Small intestine (tissue), 7 donors: ENCODE results near the gene CSTF2. TPM values are rescaled to one million over a fixed set of nuclear protein-coding genes. Genes with fewer than 3 reads are reported as not detected.
A peak's percentile ranks its signal among the peaks of the same experiment; 100 is the strongest.

ENCODE experiments used
- DNase-seq, 2 donors: peaks; one replicate each; pipeline versions ENCODE4 v3.0.0 to v3.0.0-alpha.2; 2013
- FAIRE-seq: peaks from 2 replicates; lab custom pipeline; 2012; peaks lifted over from hg19 to GRCh38; lab: Jason Lieb, UNC
- H3K27ac ChIP-seq, 3 donors: one replicate each; pipeline ENCODE4 v1.5.1; 2013; ENCODE audit warnings: low read length in 2 of 3, mild to moderate bottlenecking in 2 of 3, control low read depth in 1 of 3, inconsistent platforms in 1 of 3, low read depth in 1 of 3, moderate library complexity in 1 of 3
- H3K27me3 ChIP-seq, 3 donors: one replicate each; pipeline ENCODE4 v1.6.1; 2013; ENCODE audit warnings: low read length in 3 of 3, inconsistent platforms in 1 of 3; ENCODE audit not compliant: control insufficient read depth in 3 of 3, insufficient read depth in 3 of 3
- H3K36me3 ChIP-seq, 3 donors: one replicate each; pipeline ENCODE4 v1.6.1; 2013; ENCODE audit warnings: low read length in 3 of 3, inconsistent platforms in 1 of 3, low read depth in 1 of 3, mild to moderate bottlenecking in 1 of 3, moderate library complexity in 1 of 3; ENCODE audit not compliant: control insufficient read depth in 3 of 3, insufficient read depth in 2 of 3
- H3K4me1 ChIP-seq, 3 donors: one replicate each; pipeline ENCODE4 v1.6.1; 2013; ENCODE audit warnings: low read length in 2 of 3, inconsistent platforms in 1 of 3, low read depth in 1 of 3, mild to moderate bottlenecking in 1 of 3, moderate library complexity in 1 of 3; ENCODE audit not compliant: control insufficient read depth in 3 of 3, insufficient read depth in 2 of 3
- H3K4me3 ChIP-seq, 3 donors: one replicate each; pipeline ENCODE4 v1.5.1; 2013; ENCODE audit warnings: low read length in 3 of 3, control low read depth in 1 of 3, inconsistent platforms in 1 of 3, low read depth in 1 of 3, mild to moderate bottlenecking in 1 of 3, moderate library complexity in 1 of 3
- H3K9me3 ChIP-seq, 2 donors: one replicate each; pipeline ENCODE4 v1.6.1; 2013; ENCODE audit warnings: low read depth in 1 of 2, low read length in 1 of 2; ENCODE audit not compliant: control insufficient read depth in 2 of 2, insufficient read depth in 1 of 2
- WGBS, 3 donors: extraction: QIAGEN DNeasy Blood & Tissue Kit; methylation state at CpG; one replicate each; pipeline ENCODE4 v1.1.7; 2013; 5-methylcytosine and 5-hydroxymethylcytosine counted together
- polyA plus RNA-seq, 4 donors: library from polyadenylated mRNA; stranded (reverse) in 3 of 4; unstranded in 1 of 4; fragments of 200-250 nt in 3 of 4; fragments of 120-200 nt in 1 of 4; gene quantifications; one replicate each; pipeline versions ENCODE4 v1.2.1 to v1.2.3, GENCODE V29; 2013
- donor health status: healthy with polysubstance abuse.
- donor health status: control.
- donor health status: control.
- donor health status: Bipolar disorder and iron deficiency.
- donor health status: healthy.

CSTF2 gene
- polyA plus RNA-seq, 4 donors: 4.6 to 18.5 (median 10.2) TPM

GRCh38 chrX:100852810-100853209 lies 32.6 kb downstream of the CSTF2 start:
- FAIRE-seq (no peak), DNase-seq (no peak)
- Histone ChIP-seq H3K36me3 (no peaks in the 10 kb centered on the region), H3K27me3 (no peaks in the 10 kb centered on the region), H3K9me3 (no peaks in the 10 kb centered on the region), H3K4me3 (no peak overlapping the region), H3K27ac (no peak overlapping the region), H3K4me1 (no peaks in the 10 kb centered on the region)
- 45 to 56% (median 48%) methylated on average over 2 of the region's 2 CpGs for WGBS, 3 donors

- Histone ChIP-seq H3K4me3 (no peak overlapping the region), H3K27ac (no peak overlapping the region), H3K9me3 (no peaks in the 10 kb centered on the region), H3K4me1 (no peaks in the 10 kb centered on the region), H3K27me3 (no peaks in the 10 kb centered on the region), H3K36me3 (no peaks in the 10 kb centered on the region)
- 50 to 78% (median 56%) methylated on average over 6 of the region's 6 CpGs for WGBS, 3 donors
- no peak for FAIRE-seq
- DNase-seq: peak in 1 of 2 donors; percentile 4
These were observed 43.2 kb downstream of the CSTF2 start for GRCh38 chrX:100863326-100863864.

- FAIRE-seq: no peak
- H3K9me3 ChIP-seq: no peaks in the 10 kb centered on the region
- H3K4me1 ChIP-seq: no peaks in the 10 kb centered on the region
- no peak overlapping the region for H3K27ac ChIP-seq
- WGBS, 3 donors: 71 to 78% (median 74%) methylated on average over 2 of the region's 2 CpGs
- H3K27me3 ChIP-seq: no peaks in the 10 kb centered on the region
- H3K4me3 ChIP-seq: no peak overlapping the region
- H3K36me3 ChIP-seq: no peaks in the 10 kb centered on the region
- no peak for DNase-seq
These were observed 44.6 kb downstream of the CSTF2 start for GRCh38 chrX:100864657-100865391.

GRCh38 chrX:100868273-100868672 lies 48.1 kb downstream of the CSTF2 start:
- Histone ChIP-seq H3K36me3 (no peaks in the 10 kb centered on the region), H3K27me3 (no peaks in the 10 kb centered on the region), H3K4me1 (no peaks in the 10 kb centered on the region), H3K4me3 (no peak overlapping the region), H3K9me3 (no peaks in the 10 kb centered on the region), H3K27ac (no peak overlapping the region)
- no peak for FAIRE-seq
- no peak for DNase-seq
- 57 to 75% (median 64%) methylated on average over 2 of the region's 2 CpGs for WGBS, 3 donors

GRCh38 chrX:100870527-100870926 lies 50.3 kb downstream of the CSTF2 start:
- no peaks in the 10 kb centered on the region for H3K27me3 ChIP-seq
- 75 to 79% (median 77%) methylated on average over 5 of the region's 5 CpGs for WGBS, 3 donors

GRCh38 chrX:100871594-100872560 lies 51.7 kb downstream of the CSTF2 start:
- no peak overlapping the region for H3K27ac ChIP-seq
- FAIRE-seq (no peak), DNase-seq (no peak)
- no peaks in the 10 kb centered on the region for H3K9me3 ChIP-seq
- H3K4me1 ChIP-seq: peaks cover 0 to 3% (median 0%) of the 10 kb centered on the region in 3 donors
- no peak overlapping the region for H3K4me3 ChIP-seq
- no peaks in the 10 kb centered on the region for H3K36me3 ChIP-seq
- H3K27me3 ChIP-seq: no peaks in the 10 kb centered on the region
- 59 to 81% (median 77%) methylated on average over 9 of the region's 9 CpGs for WGBS, 3 donors

More at GRCh38 chrX:100870527-100870926, 50.3 kb downstream of the CSTF2 start:
- H3K9me3 ChIP-seq: no peaks in the 10 kb centered on the region
- no peak overlapping the region for H3K27ac ChIP-seq
- H3K4me3 ChIP-seq: no peak overlapping the region
- no peak for DNase-seq
- H3K36me3 ChIP-seq: no peaks in the 10 kb centered on the region
- FAIRE-seq: no peak
- peaks cover 0 to 3% (median 0%) of the 10 kb centered on the region in 3 donors for H3K4me1 ChIP-seq

DNA sequence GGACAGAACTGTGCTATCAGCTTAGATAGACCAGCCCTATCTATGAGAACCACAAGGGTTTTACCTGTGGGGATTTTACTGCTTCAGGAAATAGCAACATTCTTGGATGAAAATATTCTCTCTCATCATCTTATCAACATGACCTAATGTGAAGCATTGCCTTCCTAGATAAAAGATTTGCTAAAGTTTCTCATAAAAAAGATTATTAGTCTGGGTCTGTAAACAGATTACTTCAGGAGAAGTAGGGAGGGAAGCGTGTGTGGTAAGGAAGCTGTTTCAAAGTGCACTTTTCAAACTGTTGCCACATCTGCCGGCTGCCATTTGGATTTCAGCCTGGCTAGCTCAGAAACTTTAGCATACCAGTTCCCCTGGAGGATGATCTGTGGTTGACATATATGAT lies 54.1 kb downstream of the CSTF2 start, which contains the start of gene NOX1:
NOX1 (minus strand) TSS at position 35 of the 400 bp plus-strand sequence. CDS start 220 bp downstream, outside the sequence.
- no peaks in the 10 kb centered on the region for H3K36me3 ChIP-seq
- H3K27ac ChIP-seq: peak within 1 kb of the TSS in 1 of 3 donors; percentile 60
- H3K9me3 ChIP-seq: no peaks in the 10 kb centered on the region
- DNase-seq (peak in 1 of 2 donors; percentile 61), FAIRE-seq (no peak)
- no peaks in the 10 kb centered on the region for H3K27me3 ChIP-seq
- 8 to 40% (median 18%) methylated on average over 2 of the region's 2 CpGs for WGBS, 3 donors
- peaks cover 0 to 3% (median 0%) of the 10 kb centered on the region in 3 donors for H3K4me1 ChIP-seq
- H3K4me3 ChIP-seq: no peak within 1 kb of the TSS

- 30 to 39% (median 39%) methylated on average over 2 of the region's 2 CpGs for WGBS, 3 donors
- FAIRE-seq (no peak), DNase-seq (peak in 1 of 2 donors; percentile 24)
These were observed 60.2 kb downstream of the CSTF2 start for GRCh38 chrX:100880368-100880767.

More at GRCh38 chrX:100880368-100880767, 60.2 kb downstream of the CSTF2 start:
- Histone ChIP-seq H3K4me3 (no peak overlapping the region), H3K27me3 (no peaks in the 10 kb centered on the region), H3K4me1 (no peaks in the 10 kb centered on the region), H3K36me3 (no peaks in the 10 kb centered on the region), H3K27ac (no peak overlapping the region), H3K9me3 (no peaks in the 10 kb centered on the region)
